ENCODE measurements around the gene CAND2.
"Not testable (repeated sequence)": the region's sequence is repeated elsewhere in the genome, so short reads cannot be mapped to it uniquely, and the experiment has no call there.

The CAND2 gene

DNA sequence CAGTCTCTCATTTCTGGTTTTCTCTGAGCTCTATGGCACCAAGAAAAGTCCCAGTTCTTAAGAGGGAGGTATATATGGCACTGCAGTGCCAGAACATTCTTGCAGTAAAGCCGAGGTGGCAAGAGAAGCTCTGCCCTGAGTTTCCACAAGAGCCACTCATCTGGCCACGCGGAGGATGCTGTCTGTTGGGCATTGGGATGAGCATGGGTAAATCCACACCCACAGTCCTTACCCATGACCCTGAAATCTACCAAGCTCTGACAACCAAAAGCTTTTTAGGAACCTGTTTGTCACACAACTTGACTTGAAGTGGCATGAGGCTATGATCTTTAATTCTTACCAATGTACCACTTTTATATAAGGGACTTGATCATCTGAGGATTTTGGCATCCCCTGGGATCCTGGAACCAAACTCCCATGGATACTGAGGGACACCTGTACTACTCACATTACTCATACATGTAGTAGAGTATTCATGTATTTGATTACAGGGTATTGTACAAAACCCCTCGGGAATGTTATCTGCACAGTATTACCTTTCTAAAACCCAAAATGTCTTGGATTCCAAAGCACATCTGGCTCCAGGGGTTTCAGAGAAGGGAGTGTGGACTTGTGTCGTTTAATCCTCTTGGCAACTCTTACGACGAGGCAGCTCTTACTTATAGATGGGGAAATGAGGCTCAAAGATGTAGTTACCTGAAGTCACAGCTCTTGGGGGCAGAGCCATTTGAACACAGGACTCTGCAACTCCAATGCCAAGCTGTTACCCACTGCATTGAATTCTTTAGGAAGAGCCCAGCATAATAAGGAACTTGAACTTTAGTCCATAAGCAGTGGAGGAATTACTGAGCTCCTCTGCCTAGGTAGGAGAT lies 36.1 kb downstream of the CAND2 start:
- DNase-seq: no peak

DNA sequence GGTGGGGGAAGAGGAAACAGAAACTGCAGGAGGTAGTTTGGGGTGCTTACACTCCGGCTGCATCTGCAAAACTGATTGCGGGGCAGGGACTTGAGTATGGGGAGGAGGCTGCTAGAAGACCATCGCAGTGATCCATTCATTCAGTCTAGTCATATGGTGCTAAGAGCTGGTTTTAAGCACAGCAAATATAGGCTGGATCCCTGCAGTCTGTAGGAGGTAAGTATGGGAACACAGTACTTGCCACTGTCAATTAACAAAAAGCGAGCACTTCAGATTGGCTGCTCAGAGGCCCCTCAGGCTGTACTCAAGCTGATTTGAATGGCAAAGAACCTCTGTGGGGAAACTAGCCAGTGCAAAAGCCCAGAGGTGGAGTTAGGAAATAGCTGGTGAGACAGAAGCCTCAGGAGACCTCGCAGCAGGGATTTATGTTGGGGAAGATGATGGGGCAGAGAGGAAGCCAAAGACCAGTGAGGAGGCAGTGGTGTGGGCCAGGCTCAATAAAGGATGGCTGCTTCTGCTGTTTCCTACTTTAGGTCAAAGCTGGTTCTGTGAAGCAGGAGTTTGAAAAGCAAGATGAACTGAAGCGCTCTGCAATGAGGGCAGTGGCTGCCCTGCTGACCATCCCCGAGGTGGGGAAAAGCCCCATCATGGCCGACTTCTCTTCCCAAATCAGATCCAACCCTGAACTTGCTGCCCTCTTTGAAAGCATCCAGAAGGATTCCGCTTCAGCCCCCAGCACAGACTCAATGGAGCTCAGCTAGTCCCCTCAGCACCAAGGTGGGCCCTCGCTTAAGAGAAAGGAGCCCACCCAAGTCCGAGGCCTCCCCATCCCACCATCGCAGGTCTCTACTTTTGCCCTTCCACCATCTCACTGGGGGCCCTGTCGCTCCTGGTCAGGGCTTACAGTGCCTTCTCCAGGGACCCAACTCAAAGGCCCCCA lies 37.0 kb downstream of the CAND2 start:
- DNase-seq: no peak

GRCh38 chr3:12835052-12835665 lies 38.7 kb downstream of the CAND2 start:
- no peak for DNase-seq

DNA sequence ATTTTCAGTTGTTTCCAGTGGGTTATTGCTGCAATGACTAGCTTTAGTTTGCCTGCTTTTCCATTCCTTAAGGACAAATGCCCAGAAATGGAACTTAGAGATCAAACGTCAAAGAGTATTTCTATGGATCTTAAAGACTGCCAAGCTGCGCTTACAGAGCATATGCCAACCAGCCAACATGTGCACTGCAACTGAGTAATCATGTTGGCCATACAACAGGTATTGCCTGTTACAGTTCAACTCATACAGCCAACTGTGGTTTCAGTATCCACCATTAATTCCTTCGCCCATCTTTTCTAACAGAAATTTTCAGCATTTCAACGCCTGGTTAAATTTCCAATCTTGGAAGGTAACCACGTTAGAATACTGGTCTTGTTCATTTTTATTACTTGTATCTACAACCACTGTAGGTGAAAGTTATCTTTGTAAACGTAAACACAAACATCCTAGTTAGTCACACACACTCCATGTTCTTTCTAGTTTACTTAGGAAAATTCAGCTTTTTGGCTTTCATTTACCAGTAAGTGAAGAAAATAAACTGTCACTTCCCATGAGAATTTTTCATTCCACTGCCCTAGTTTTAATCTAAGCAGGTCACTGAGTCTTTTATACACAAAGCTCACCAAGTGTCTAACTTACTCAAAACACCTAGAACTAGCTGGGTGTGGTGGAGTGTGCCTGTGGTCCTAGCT lies 41.0 kb downstream of the CAND2 start:
- no peak for DNase-seq

GRCh38 chr3:12838179-12838965 lies 41.9 kb downstream of the CAND2 start:
- no peak for DNase-seq

- DNase-seq: no peak
These were observed 42.9 kb downstream of the CAND2 start for GRCh38 chr3:12839156-12839946.

DNA sequence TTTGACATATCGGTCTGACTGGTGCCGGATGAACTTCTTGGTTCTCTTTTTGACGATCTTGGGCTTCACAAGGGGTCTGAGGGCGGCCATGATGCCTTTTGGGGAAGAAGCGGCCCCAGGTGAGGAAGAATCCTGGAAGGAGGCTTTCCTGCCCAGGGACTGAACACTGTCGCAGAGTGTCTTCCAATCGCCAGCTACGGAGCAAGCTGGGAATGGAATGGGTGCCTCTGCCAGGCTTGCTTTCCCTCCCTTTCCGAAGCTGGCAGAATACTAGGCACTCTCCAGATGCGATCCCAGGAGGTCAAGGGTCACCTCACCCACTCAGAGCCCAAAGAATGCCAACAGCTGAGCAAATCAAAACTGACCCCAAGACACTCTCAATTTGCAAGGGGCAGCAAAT lies 43.7 kb downstream of the CAND2 start:
- not testable (repeated sequence) for DNase-seq

DNA sequence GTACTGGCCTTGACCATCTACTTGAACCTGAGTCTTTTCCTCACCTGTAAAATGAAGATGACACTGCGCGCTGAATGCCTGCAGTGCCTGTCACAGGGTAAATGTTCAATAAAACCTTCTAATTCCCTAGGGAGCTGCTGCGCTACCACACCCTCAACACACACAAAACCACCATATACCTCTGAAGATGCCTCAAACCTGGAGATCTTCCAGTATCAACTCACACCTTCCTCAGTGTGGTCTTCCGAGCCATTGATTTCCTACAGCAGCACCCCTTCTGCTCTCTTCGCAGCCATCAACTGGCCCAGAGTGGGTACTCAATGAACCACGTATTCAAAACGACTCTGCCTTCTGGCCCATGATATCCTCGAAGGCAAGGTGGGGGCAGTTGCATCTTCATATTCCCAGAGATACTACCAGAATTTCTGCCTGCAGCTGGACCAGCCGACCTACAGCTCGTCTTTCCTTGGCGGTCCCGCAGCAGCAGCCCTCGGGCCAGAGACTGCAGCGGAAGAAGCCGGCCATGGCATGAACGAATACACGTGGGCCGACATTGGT lies 44.2 kb downstream of the CAND2 start:
- DNase-seq: no peak

DNA sequence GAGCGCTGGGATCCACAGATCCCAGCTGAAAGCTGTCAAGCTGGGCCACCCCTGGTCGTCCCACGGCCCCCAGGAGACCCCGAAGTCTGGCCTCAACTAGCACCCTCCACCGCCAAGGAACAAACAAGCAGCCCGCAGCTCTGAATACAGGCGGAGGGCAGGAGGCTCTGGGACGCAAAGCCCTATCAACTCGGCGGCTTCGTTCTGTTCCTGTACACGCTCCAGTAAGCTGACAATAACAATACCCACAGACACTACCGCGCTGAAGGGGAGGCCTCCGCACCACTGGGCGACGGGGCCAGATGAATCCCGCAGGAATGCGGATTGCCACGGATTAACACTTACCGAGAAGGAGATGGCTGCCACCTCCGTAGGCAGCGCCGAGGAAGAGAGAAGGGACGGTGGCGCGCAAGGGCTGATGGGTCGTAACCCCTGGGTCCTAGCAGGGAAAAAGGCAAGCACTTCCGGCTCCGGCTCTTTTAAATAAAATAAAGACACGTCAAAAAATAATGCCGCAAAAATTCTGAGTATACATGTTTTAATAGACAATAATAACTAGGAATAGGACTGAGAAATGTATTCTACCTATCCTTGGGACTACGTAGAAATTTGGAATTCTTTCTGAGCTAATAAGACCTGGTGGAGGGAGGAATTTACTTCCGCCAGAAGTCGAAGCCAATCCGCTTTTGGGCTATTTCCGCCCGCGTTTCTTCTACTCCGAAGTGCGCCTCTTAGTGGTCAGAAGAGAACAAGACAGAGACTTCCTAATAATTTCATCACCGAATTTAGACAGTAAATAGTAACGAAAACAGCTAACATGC lies 44.9 kb downstream of the CAND2 start, which contains the start of gene RPL32:
TSS of gene RPL32 (minus strand) at position 417 of the 821 bp plus-strand sequence. CDS start 1,328 bp downstream, outside the sequence.
- DNase-seq: peak; percentile 79

DNA sequence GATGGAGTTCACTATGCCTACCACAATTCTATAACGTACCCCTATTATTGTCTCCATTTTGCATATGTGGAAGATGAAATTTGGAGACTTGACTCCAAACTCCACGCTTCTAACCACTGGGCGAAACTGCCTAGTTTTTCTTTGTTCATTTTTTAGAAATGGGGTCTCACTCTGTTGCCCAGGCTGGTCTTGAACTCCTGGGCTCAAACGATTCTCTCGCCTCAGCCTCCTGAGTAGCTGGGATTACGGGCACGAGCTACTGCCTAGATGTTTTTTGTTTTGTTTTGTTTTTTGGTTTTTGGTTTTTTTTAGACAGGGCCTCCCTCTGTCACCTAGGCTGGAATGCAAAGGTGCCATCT lies 45.5 kb downstream of the CAND2 start:
- DNase-seq: no peak

DNA sequence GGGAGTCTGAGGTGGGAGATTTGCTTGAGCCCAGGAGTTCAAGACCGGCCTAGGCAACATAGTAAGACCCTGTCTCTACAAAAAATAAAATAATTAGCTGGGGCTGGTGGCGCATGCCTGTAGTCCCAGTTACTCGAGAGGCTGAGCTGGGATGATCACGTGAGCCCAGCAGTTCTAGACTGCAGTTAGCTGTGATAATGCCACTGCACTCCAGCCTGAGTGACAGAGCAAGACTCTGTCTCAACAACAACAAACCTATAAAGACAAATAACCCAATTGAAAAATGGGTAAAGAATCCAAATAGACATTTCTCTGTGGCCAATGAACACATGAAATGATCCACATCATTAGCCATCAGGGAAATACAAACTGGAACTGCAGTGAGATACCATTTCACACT lies 46.0 kb downstream of the CAND2 start:
- no peak for DNase-seq

GRCh38 chr3:12845811-12846210 lies 49.3 kb downstream of the CAND2 start:
- DNase-seq: no peak

GRCh38 chr3:12852201-12852600 lies 55.7 kb downstream of the CAND2 start:
- no peak for DNase-seq

DNA sequence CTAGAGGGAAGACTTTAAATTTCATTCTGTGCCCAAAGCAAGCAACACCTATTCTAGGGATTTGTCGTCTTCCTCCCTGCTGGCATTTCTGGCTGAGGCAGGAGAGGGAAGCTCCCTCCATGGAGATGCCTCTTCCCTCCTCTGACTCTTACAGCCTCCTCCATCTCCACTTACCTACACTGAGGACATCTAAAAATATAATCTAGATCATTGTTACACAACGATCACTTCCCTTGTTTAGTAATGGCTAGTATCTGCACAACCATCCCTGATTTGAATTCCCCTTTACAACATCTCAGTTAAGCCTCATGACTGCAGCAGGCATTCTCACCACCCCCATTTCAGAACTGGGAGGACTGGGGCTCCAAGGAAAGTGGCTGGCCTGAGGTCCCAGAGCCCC lies 57.4 kb downstream of the CAND2 start:
- DNase-seq: not testable (repeated sequence)

DNA sequence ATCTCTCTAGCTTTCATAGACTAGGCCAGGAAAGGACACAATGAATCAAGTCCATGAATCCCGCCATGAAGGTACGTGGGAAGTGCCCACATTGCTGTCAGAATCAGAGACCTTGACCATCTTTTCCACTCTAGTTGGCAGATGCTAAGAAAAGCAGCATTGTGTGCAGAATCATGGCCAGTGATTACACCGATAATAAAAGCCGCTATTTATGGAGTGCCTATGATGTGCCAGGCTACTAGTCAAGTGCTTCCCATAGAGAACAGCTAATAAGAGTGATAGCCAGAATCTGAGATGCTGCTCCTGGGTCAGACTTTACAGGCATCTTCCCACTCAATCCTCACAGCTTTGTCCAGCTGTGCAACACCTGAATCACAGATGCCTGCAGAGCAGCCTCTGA lies 58.1 kb downstream of the CAND2 start:
- DNase-seq: no peak

GRCh38 chr3:12856626-12857025 lies 60.1 kb downstream of the CAND2 start:
- DNase-seq: no peak

DNA sequence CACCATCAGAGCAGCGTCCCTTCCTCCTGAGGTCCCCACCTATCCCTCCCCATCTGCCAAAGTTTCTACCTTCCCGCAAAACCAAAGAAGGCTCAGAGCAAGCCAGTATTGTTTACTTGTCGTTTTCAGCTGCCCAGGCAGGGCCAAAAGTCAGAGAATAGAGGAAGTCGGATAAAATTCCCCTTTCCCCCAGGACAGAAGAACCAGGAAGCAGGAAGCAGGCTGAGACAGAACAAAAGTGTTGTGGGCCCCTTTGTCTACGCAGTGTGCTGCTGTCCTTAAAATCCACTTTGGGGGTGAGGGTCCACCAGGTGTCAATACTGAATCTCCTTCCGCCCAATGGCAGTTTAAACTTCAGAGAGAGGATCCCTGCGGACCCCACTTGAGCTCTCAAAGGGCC lies 63.4 kb downstream of the CAND2 start:
- no peak for DNase-seq

- no peak for DNase-seq
These were observed 65.1 kb downstream of the CAND2 start for GRCh38 chr3:12861611-12862010.

GRCh38 chr3:12862387-12862786 lies 65.9 kb downstream of the CAND2 start:
- DNase-seq: no peak

- no peak for DNase-seq
These were observed 68.8 kb downstream of the CAND2 start for GRCh38 chr3:12865271-12865670.

All from activated CD4-positive, alpha-beta T cell treated with anti-CD3 and anti-CD28 coated beads, Interleukin-2, amount 50 U/mL, for 4 hours (primary cell).